ENCODE results near the gene MS4A4E. TPM values are rescaled to one million over a fixed set of nuclear protein-coding genes. Genes with fewer than 3 reads are reported as not detected.
"Not testable (repeated sequence)": the region's sequence is repeated elsewhere in the genome, so short reads cannot be mapped to it uniquely, and the experiment has no call there.

The MS4A4E gene
- total RNA-seq, result not detected in 2 replicates
- 0.06 TPM for polyA plus RNA-seq (2012)

DNA sequence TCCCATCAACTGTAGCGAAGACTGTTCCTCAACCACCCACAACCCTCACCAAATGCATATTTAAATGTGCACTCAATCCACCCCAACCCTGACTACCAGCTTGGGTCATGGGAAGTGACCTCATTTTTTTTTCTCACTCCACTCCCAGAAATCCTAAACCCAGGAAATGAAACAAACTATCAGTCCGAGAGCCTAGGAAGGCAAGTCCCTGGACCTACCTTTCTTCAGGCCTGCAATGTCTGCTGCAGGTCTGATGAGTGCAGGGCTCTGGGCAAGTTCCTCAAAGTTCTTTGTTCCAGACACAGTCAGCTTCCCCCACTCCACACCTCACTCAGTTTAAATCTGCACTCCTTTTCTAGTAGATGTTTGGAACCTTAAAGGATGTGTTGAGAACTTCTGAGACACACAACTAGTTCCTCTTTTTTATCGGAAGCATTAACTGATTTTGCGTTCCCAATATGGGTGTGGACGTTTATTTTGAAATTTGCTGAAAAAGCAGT is at the start of gene MS4A4E:
Gene MS4A4E (minus strand): TSS at position 398 of the 500 bp plus-strand sequence. CDS start 13,082 bp downstream, outside the sequence.
- no peak for DNase-seq (ENCODE audit: low read depth)

GRCh38 chr11:60292145-60292544 is 49.2 kb upstream of the MS4A4E start:
- no peak for DNase-seq (ENCODE audit: low read depth)

DNA sequence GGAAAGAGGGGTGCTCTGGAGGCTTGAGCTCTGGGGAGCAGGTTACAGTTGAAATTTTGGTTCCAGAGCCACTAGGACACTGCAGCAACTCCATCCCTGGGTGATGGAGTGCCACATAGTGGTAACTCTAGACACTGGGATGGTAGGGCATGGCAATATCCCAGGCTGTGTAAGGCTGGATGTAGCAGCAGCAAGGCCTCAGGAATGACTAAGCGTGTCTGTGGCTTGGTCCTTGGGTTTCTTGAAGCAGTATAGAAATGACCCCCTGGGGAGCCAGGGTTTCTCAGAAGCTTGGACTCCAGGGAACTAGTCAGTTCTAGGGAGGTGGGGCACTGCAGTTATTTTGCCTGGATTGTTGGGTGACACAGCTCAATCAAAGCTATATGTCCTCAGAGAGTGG is 45.6 kb upstream of the MS4A4E start:
- DNase-seq (ENCODE audit: low read depth), result no peak

DNA sequence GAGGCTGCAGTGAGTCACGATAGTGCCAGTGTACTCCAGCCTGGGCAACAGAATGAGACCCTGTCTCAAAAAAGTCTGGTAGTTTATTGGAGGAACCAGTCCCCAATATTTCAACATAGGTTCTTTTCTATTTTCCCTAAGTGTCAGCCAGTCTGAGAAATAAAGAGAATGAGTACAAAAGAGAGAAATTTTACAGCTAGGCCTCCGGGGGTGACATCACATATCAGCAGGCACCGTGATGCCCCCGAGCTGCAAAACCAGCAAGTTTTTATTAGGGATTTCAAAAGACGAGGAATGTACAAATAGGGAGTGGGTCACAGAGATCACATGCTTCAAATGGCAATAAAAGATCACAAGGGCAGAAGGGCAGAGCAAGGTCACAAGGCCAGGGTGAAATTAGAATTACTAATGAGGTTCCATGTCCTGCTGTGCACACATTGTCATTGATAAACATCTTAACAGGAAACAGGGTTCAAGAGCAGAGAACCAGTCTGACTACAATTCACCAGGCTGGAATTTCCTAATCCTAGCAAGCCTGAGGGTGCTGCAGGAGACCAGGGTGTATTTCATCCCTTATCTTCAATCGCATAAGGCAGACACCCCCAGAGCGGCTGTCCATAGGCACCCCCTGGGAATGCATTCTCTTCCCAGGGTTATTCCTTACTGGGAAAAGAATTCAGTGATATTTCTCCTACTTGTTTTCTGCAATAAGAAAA is 42.6 kb upstream of the MS4A4E start:
- not testable (repeated sequence) for DNase-seq (ENCODE audit: low read depth)

DNA sequence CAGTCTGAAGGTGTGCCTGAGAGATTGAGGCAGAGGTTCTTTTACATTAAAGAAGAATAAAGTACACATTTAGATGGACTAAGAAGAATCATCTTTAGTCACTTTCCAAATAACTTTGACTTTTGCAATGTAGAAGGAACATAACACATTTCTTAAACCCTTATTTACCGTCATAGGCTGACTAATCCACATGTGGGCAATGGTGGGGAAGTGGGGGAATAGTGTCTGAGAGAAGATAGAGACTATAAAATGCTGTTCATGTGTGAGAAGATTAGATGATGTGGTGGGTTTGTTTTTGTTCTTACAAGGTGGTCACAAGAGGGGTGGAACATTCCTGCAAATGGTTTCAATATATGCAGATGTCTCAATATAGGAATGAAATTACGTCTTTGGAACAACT is 39.3 kb upstream of the MS4A4E start:
- peak; percentile 2 for DNase-seq (ENCODE audit: low read depth)

DNA sequence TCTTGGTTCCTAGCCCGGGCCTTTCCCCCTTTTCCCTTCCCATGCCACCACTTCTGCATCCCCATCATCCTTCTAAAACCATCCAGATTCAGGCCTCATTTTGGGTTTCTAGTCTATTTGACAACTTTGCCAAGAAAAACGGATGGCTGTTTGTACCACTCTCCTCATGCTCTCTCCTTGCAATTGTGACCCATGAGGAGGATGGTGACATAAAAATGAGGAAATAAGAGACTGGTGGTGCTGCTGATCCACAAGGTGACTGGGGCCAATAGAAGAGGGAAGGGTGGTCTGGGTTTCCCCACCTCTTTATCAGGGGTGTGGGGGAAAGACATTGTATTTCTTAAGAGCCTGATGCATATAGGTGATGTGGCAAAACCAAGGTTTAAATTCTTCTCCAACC is 38.5 kb upstream of the MS4A4E start:
- DNase-seq (ENCODE audit: low read depth), result no peak

DNA sequence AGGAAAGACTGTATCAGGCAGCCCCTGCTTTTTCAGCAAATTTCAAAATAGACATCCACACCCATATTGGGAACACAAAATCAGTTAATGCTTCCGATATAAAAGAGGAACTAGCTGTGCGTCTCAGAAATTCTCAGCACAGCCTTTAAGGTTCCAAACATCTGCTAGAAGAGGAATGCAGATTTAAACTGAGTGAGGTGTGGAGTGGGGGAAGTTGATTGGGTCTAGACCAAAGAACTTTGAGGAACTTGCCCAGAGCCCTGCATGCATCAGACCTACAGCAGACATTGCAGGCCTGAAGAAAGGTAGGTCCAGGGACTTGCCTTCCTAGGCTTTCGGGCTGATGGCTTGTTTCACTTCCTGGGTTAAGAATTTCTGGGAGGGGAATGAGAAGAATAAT is 37.5 kb upstream of the MS4A4E start, which contains the start of gene MS4A4A:
Gene MS4A4A (plus strand): TSS at position 255 of the 400 bp plus-strand sequence. CDS start 10 bp downstream, at position 265.
- DNase-seq (ENCODE audit: low read depth), result no peak

DNA sequence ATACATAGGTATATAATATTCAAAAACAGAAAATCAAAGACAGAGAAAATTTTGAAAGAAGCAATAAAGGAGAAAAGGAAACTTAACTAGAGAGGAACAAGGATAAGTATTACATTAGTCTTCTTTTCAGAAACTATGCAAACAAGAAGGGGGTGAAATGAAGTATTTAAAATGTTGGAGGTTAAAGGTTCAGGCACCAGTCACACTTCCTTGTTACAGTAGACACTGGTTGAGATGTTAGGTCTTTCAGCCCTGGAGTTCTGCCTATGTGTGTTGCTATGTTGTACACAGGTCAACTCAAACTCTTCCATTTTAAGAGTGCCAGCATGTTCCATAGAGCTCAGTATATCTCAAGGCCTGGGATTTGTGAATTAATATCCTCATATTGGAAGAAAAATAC is 31.5 kb upstream of the MS4A4E start:
- no peak for DNase-seq (ENCODE audit: low read depth)

GRCh38 chr11:60265373-60266214 is 22.7 kb upstream of the MS4A4E start:
- DNase-seq (ENCODE audit: low read depth), result peak; percentile 52

DNA sequence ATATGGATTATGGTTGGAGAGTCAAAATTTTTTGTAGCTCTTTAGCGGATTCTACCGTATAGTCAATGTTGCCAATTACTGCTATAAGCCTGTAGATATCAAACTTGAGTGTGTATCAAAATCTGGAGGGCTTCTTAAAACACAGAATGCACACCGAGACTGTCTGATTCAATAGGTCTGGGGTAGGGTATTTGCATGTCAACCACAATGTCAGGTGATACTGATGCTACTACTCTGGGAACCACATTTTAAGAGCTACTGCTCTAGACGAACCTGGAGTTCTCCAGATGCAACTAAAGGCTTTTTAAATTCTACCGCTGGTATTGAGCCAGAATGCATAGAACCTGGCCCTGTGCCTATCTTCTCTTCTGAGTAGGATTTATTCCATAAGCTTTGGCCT is 21.7 kb upstream of the MS4A4E start:
- no peak for DNase-seq (ENCODE audit: low read depth)

GRCh38 chr11:60263402-60263801 is 20.5 kb upstream of the MS4A4E start:
- no peak for DNase-seq (ENCODE audit: low read depth)

DNA sequence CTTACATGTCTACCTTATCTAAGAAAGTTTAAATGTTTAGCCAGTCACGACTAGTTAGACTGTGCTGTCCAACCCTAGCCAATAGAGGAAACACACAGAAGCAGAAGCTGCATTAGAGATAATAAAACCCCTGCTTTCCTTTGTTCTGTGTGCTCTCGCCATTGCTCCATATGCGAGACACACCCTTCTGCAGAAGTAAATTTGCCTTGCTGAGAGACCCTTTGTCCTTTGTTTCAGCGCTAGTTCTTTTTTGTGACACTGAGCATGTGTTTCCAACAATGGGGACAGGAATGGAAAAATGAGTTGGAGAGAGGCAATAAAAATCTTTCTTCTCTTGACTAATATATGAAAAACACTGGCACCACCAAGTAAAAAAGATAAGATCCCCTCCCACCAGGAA is 18.1 kb upstream of the MS4A4E start:
- DNase-seq (ENCODE audit: low read depth), result no peak

- no peak for DNase-seq (ENCODE audit: low read depth)
Measured at GRCh38 chr11:60257956-60258722, 15.2 kb upstream of the MS4A4E start.

- DNase-seq (ENCODE audit: low read depth), result no peak
Measured at GRCh38 chr11:60252213-60253108, 9.5 kb upstream of the MS4A4E start.

DNA sequence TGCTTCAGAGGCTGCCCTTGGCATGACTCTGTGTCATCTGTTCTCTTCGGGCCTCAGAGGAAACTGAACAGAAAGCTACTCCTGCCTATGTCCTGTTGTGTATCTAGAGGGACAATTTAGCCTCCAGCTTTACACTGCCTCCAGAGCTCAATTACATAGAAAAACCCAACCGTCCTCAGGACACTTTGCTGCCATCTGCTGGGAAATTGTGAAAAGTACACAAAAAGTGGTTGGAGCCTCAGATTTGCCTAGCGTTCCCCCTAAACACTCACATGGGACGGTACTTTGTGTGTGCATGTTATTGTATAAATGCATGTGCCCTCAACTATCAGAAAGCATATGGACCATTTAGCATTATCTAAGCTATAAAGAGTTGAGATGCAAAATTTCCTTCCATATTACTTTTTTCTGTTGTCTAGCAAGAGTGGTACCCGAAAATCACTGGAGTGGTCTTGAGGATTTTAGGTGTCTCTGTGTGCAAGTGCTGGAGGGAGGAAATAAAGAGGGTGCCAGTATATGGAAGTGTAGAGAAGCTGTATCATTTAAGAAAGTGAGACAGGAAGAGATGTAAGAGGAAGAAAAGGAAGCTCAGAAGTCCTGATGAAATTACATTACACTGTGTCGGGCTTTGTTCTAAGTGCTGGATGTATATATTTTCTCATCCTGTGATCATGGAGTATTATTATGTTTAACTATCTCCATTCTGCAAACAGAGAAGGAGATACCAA is 8.7 kb upstream of the MS4A4E start:
- DNase-seq (ENCODE audit: low read depth), result peak; percentile 43

GRCh38 chr11:60241786-60242185 is 1.2 kb downstream of the MS4A4E start:
- DNase-seq (ENCODE audit: low read depth), result no peak

DNA sequence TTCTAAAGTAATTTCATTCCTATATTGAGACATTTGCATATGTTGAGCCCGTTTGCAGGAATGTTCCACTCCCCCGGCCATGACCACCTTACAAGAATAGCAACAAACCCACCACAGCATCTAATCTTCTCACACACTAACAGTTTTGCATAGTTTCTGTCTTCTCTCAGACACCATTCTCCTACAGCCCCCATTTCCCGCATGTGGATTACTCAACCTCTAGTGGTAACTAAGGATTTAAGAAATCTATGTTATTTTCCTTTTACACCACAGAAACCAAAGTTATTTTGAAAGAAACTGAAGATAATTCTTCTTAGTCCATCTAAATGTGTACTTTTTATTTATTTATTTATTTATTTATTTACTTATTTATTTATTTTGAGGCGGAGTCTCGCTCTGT is 2.3 kb downstream of the MS4A4E start:
- no peak for DNase-seq (ENCODE audit: low read depth)

DNA sequence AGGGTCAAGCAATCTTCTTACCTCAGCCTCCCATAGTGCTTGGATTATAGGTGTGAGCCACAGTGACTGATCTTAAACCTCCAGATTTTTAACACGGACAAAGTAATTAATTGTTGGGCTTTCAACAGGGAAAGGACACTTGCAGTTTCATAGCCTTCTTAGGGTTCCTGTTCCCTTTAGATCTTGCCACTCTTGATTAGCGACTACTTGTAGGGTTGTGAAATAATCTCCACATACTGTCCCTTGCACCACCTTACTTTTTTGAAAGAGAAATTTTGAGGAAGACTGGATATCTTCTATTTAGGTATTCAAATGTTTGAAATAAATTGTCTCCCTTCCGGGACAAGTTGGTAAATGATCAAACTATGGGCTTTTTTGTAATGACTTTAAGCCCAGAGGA is 7.6 kb downstream of the MS4A4E start:
- DNase-seq (ENCODE audit: low read depth), result no peak

DNA sequence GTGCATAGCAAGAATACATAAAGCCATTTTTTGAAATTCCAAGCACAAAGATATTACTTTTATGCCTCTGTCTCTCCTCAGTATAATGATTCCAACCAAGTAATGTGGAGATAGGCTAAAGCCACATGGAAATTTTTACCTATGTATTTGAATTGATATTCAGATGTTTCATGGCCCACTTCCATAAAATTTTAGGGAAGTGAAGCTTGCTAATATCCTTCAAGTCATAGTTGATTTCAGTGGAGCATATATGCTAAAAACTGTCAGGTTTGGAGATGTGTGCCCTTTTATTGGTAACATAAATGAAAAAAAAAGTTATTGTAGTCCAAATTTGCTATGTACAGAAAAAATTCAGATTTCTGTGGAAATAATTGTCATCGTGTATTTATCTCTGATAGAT is 12.3 kb downstream of the MS4A4E start:
- no peak for DNase-seq (ENCODE audit: low read depth)

DNA sequence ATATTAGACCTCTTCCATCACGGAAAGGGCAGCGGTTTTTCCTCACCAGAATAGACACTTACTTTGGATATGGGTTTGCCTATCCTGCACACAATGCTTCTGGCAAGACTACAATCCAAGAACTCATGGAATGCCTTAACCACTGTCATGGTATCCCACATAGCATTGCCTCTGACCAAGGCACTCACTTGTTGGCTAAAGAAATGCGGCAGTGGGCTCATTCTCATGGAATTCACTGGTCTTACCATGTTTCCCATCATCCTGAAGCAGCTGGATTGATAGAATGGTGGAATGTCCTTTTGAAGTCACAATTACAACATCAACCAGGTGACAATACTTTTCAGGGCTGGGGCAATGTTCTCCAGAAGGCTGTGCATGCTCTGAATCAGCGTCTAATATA is 20.8 kb downstream of the MS4A4E start:
- DNase-seq (ENCODE audit: low read depth), result no peak
